ENCODE data around the gene CMYA5.

Gene CMYA5

GRCh38 chr5:79809743-79810142 lies 120.1 kb downstream of the CMYA5 start:
- DNase-seq (ENCODE audit: extremely low spot score) = no peak
- no peak for TF ChIP-seq CTCF (IDR thresholded peaks at IDR 0.05; ENCODE audit: control extremely low read depth, extremely low read depth, low read depth, missing control alignments)
- ChIA-PET POLR2A (no interaction called here), CTCF (interaction anchor here (1.6 kb wide), 1 partner anchor 19 kb away, joined by 4 read pairs; no protein-coding TSS in a partner anchor)

- CTCF ChIA-PET = no interaction called here
- no peak for TF ChIP-seq CTCF (IDR thresholded peaks at IDR 0.05; ENCODE audit: control extremely low read depth, extremely low read depth, low read depth, missing control alignments)
- POLR2A ChIA-PET = no interaction called here
- DNase-seq (ENCODE audit: extremely low spot score) = no peak
These were observed 121.4 kb downstream of the CMYA5 start for GRCh38 chr5:79811081-79811480.

- no peak for TF ChIP-seq CTCF (IDR thresholded peaks at IDR 0.05; ENCODE audit: control extremely low read depth, extremely low read depth, low read depth, missing control alignments)
- ChIA-PET CTCF (interaction anchor here (1.0 kb wide), 1 partner anchor 16 kb away, joined by 3 read pairs; no protein-coding TSS in a partner anchor), POLR2A (no interaction called here)
- no peak for DNase-seq (ENCODE audit: extremely low spot score)
These were observed 122.3 kb downstream of the CMYA5 start for GRCh38 chr5:79811904-79812303.

- DNase-seq (ENCODE audit: extremely low spot score) = no peak
- no peak for TF ChIP-seq CTCF (IDR thresholded peaks at IDR 0.05; ENCODE audit: control extremely low read depth, extremely low read depth, low read depth, missing control alignments)
- ChIA-PET CTCF (interaction anchor here (0.7 to 1.2 kb wide), 2 partner anchors 10 to 44 kb away, joined by 3 read pairs; no protein-coding TSS in a partner anchor), POLR2A (no interaction called here)
These were observed 125.1 kb downstream of the CMYA5 start for GRCh38 chr5:79814699-79815098.

- ChIA-PET POLR2A (no interaction called here), CTCF (interaction anchor here (1.2 kb wide), 1 partner anchor 45 kb away, joined by 3 read pairs; no protein-coding TSS in a partner anchor)
- no peak for DNase-seq (ENCODE audit: extremely low spot score)
- no peak for TF ChIP-seq CTCF (IDR thresholded peaks at IDR 0.05; ENCODE audit: control extremely low read depth, extremely low read depth, low read depth, missing control alignments)
These were observed 126.4 kb downstream of the CMYA5 start for GRCh38 chr5:79816014-79816413.

- no peak for TF ChIP-seq CTCF (IDR thresholded peaks at IDR 0.05; ENCODE audit: control extremely low read depth, extremely low read depth, low read depth, missing control alignments)
- ChIA-PET POLR2A (no interaction called here), CTCF (no interaction called here)
- DNase-seq (ENCODE audit: extremely low spot score) = no peak
These were observed 131.0 kb downstream of the CMYA5 start for GRCh38 chr5:79820648-79821047.

- CTCF ChIA-PET = interaction anchor here (1.1 kb wide), 1 partner anchor 9 kb away, joined by 3 read pairs; no protein-coding TSS in a partner anchor
- POLR2A ChIA-PET = no interaction called here
- no peak for TF ChIP-seq CTCF (IDR thresholded peaks at IDR 0.05; ENCODE audit: control extremely low read depth, extremely low read depth, low read depth, missing control alignments)
- DNase-seq (ENCODE audit: extremely low spot score) = no peak
These were observed 134.8 kb downstream of the CMYA5 start for GRCh38 chr5:79824444-79824843.

All from GM10248 (cell line).